ENCODE results near the gene ASIC4.
A peak's percentile ranks its signal among the peaks of the same experiment; 100 is the strongest.

DNA sequence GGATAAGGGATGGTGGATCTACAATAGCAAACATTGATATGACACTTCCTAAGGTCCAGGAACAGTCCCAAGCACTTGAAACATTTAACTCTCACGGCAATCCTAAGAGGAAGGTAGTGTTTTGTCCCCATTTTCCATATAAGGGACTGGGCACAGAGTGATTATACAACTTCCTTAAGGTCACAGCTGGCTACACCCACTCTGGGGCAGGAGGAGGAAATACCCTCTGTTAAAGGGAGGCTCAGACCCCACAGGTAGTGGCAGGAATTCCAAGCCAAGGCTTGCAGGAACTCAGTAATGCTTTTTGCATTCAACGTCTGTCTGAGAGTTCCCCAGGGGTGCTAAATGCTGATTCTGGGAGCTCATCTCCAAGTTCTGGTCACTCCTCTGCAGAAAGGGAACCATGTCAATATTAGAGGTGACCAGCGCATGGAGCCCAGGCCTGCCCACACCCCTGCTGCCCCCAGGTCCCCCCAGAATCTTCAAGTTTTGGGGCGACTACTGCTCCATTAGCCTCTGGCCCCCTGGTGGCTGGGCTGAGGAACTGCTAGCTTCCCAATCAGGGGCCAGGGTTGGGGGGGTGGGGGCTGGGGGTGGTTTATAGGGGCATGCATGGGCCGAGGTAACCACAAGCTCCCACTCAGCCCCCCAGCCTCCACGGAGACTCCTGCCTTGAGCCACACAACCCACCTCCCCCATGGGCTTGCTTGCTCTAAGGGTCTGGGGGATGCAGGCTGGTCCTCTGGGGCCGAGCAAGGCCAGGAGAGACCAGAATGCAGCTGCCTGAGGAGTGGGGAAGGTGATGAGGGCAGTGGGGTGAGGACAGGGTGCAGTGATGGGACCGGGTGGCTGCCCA is 46.0 kb downstream of the ASIC4 start:
- TF ChIP-seq CTCF (conservative IDR thresholded peaks at IDR 0.05; ENCODE audit: low read length) (peak; percentile 74), EZH2phosphoT487 (IDR thresholded peaks at IDR 0.05; ENCODE audit: borderline replicate concordance, low read depth, low read length) (no peak)

Data from OCI-LY7 (cell line).